ENCODE results near the gene GRID1.

DNA sequence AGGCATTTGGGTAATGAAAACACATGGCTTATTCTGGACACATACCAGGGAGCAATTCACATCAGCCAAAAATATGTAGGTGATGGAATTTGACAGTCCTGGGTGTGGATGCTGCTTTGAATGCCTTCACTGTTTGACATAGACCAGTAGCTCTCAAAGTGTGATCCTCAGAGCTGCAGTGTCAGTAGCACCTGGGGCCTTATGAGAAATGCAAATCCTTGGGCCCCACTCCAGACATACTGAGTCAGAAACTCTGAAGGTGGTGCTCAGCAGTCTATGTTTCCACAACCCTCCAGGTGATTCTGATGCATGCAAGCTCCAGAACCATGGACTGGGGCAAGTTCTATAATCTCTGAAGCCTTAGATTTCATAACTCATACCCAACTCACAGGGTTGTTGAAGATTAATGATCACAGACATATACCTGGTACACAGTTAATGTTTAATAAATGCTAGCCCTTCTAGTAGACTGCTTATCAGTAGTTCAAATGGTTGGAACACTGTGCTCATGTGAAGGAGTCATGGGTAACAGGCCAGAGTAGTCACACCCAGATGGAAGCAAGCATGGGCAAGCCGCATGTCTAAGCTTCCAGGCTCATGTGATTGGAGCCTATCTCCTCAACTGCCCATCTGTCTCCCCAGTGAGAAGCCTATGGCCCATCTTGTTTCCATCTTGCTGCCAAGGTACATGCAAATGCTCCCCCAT lies 715.7 kb downstream of the GRID1 start:
- TF ChIP-seq, protein P1, sequence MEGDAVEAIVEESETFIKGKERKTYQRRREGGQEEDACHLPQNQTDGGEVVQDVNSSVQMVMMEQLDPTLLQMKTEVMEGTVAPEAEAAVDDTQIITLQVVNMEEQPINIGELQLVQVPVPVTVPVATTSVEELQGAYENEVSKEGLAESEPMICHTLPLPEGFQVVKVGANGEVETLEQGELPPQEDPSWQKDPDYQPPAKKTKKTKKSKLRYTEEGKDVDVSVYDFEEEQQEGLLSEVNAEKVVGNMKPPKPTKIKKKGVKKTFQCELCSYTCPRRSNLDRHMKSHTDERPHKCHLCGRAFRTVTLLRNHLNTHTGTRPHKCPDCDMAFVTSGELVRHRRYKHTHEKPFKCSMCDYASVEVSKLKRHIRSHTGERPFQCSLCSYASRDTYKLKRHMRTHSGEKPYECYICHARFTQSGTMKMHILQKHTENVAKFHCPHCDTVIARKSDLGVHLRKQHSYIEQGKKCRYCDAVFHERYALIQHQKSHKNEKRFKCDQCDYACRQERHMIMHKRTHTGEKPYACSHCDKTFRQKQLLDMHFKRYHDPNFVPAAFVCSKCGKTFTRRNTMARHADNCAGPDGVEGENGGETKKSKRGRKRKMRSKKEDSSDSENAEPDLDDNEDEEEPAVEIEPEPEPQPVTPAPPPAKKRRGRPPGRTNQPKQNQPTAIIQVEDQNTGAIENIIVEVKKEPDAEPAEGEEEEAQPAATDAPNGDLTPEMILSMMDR (IDR thresholded peaks at IDR 0.05): no peak
- TF ChIP-seq POLR2A (IDR thresholded peaks at IDR 0.05): no peak

Measured in lower leg skin (tissue), 3 donors.